ENCODE results near the gene ADD2. TPM values are rescaled to one million over a fixed set of nuclear protein-coding genes. Genes with fewer than 3 reads are reported as not detected.

Gene ADD2
- polyA plus RNA-seq, 1 experiment: 0.12 TPM

- Histone ChIP-seq H3K27ac (ENCODE audit: low read depth, low read length) (no peak overlapping the region), H3K9me3 (ENCODE audit: control insufficient read depth, insufficient read depth, low read length) (no peaks in the 10 kb centered on the region), H3K4me3 (ENCODE audit: low read depth, low read length) (no peak overlapping the region), H3K27me3 (ENCODE audit: control insufficient read depth, insufficient read depth, low read length) (peaks cover 2% of the 10 kb centered on the region)
- DNase-seq (ENCODE audit: low read depth, low spot score): no peak
- TF ChIP-seq CTCF (IDR thresholded peaks at IDR 0.05; ENCODE audit: low read depth, low read length): no peak
- ChIA-PET CTCF (no interaction called here), POLR2A (no interaction called here)
Measured at GRCh38 chr2:70738159-70738558, 29.8 kb downstream of the ADD2 start.

DNA sequence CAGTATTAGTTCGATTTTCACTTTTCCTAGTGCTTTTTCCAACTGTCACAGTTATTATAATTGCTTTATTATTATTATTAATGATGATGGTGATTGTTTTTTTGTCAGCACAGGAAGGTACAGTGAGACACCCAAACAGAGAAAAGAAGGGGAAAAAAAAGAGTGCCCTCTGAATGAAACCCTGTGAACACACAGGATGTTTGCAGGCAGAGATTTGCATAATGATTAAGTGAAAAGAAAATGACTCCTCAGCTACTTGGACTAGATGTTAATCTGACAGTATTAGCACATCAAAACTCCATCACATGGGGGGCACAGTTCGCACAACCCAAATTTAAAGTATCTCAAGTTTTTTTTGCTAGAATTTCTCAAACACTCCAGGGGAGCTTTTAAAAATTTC, 32.9 kb downstream of the ADD2 start:
- CTCF ChIA-PET: no interaction called here

DNA sequence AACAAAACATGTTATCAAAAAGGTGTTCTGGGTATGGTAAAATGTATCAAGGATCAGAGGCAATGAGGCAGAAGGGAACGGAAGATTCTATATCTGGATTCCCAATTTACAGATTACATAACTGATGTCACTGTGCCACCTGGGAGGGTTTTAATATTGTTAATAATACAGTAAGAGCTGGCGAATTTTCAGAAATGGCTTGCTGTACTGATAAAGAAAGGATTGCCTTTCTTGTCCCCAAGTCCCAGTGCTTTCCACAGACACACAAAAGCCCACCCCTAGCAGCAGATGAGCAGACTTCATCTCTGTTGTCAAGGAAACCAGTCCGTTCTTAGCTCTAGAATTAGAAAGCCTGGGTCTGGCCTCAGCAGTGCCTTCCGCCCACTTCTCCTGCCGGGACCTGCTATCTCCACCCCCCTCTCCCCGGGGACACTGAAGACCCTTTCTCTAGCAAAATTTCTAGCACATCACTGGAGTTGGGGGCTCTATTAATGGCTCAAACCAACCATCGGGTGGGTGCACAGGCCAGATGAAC, 34.3 kb downstream of the ADD2 start:
- Histone ChIP-seq H3K4me3 (ENCODE audit: low read depth, low read length) (no peak overlapping the region), H3K9me3 (ENCODE audit: control insufficient read depth, insufficient read depth, low read length) (no peaks in the 10 kb centered on the region), H3K27me3 (ENCODE audit: control insufficient read depth, insufficient read depth, low read length) (peaks cover 2% of the 10 kb centered on the region), H3K27ac (ENCODE audit: low read depth, low read length) (no peak overlapping the region)
- TF ChIP-seq CTCF (IDR thresholded peaks at IDR 0.05; ENCODE audit: low read depth, low read length): no peak
- no peak for DNase-seq (ENCODE audit: low read depth, low spot score)
- ChIA-PET POLR2A (no interaction called here), CTCF (no interaction called here)

More for the DNA sequence above, 32.9 kb downstream of the ADD2 start:
- Histone ChIP-seq H3K27ac (ENCODE audit: low read depth, low read length) (no peak overlapping the region), H3K9me3 (ENCODE audit: control insufficient read depth, insufficient read depth, low read length) (no peaks in the 10 kb centered on the region), H3K27me3 (ENCODE audit: control insufficient read depth, insufficient read depth, low read length) (peaks cover 2% of the 10 kb centered on the region), H3K4me3 (ENCODE audit: low read depth, low read length) (no peak overlapping the region)
- no peak for DNase-seq (ENCODE audit: low read depth, low spot score)
- TF ChIP-seq CTCF (IDR thresholded peaks at IDR 0.05; ENCODE audit: low read depth, low read length): no peak
- POLR2A ChIA-PET: interaction anchor here (0.5 kb wide), 1 partner anchor 12 kb away, joined by 4 read pairs; no protein-coding TSS in a partner anchor

DNA sequence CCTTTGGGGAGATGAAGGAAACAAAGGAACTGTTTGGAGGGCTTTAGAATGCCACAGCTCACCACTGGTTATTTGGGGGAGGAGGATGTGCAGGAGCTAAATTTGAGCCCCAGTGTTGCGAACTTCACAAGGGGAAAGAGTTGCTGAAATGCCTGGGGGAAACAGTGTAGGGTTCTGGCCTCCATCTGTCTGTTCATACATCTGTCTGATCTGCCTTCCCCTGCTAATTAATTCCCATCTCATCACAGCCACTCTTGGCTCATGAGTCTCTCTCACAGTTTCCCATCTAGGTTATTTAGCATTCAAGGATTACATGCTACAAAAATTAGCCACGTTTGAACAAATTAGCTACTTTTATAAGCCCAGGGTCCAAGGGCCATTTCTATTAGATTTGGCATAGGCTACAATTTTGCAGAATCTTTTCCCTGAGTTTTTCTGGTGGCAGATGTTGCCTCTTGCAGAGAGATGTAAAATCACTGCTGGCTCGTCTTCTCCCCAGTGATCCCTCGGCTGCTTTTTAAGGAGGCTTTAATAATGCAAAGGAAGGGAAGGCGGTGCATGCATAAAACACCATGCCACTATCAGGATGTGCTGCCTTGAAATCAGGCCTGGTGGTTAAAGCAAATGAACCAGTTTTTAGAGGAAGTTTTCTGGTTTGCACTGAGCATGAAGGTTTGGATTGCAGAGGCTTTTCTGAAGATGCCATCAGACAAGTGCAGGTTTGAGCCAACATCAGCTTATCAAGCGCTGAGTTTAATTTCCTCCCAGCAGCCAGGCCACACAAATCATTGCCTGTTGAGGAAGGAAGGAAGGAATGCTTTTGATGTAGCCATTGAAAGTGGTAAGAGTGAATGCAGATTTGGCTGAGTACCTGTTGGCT, 35.0 kb downstream of the ADD2 start:
- CTCF ChIA-PET: no interaction called here

More for the DNA sequence above, 35.0 kb downstream of the ADD2 start:
- Histone ChIP-seq H3K9me3 (ENCODE audit: control insufficient read depth, insufficient read depth, low read length) (no peaks in the 10 kb centered on the region), H3K27ac (ENCODE audit: low read depth, low read length) (no peak overlapping the region), H3K4me3 (ENCODE audit: low read depth, low read length) (no peak overlapping the region), H3K27me3 (ENCODE audit: control insufficient read depth, insufficient read depth, low read length) (peaks cover 2% of the 10 kb centered on the region)
- POLR2A ChIA-PET: no interaction called here
- TF ChIP-seq CTCF (IDR thresholded peaks at IDR 0.05; ENCODE audit: low read depth, low read length): no peak
- no peak for DNase-seq (ENCODE audit: low read depth, low spot score)
